Measurements from ENCODE around the gene DNAJC4. TPM values are rescaled to one million over a fixed set of nuclear protein-coding genes. Genes with fewer than 3 reads are reported as not detected.

Gene DNAJC4
- total RNA-seq, 1 donor from 2014 or later, result 3.9 TPM

- TF ChIP-seq EZH2 (IDR thresholded peaks at IDR 0.05) (no peak), EZH2phosphoT487 (IDR thresholded peaks at IDR 0.05) (no peak)
- Mint-ChIP-seq H3K36me3 (peaks cover 12% of the 10 kb centered on the region), H3K27ac (peak overlapping the region; percentile 90), H3K4me1 (peaks cover 34% of the 10 kb centered on the region), H3K4me3 (no peak overlapping the region), H3K27me3 (ENCODE audit: insufficient read depth, low read depth) (peaks cover 11% of the 10 kb centered on the region), H3K9me3 (peaks cover 3% of the 10 kb centered on the region)
- H3K27me3 ChIP-seq, result no peaks in the 10 kb centered on the region
- peaks cover 5% of the 10 kb centered on the region for H3K4me1 ChIP-seq
- H3K36me3 ChIP-seq, result no peaks in the 10 kb centered on the region
- peak overlapping the region; percentile 64 for H3K27ac ChIP-seq
- peaks cover 13% of the 10 kb centered on the region for H4K20me1 ChIP-seq (ENCODE audit: low read depth)
- no peaks in the 10 kb centered on the region for H3K9me3 ChIP-seq (ENCODE audit: low read depth)
- peaks cover 32% of the 10 kb centered on the region for H3F3A ChIP-seq (ENCODE audit: low read depth)
- DNase-seq (ENCODE audit: low spot score), result peak; percentile 32
- H3K4me3 ChIP-seq, result no peak overlapping the region
- H3K79me2 ChIP-seq (ENCODE audit: low read depth), result peaks cover 29% of the 10 kb centered on the region
- H3K9ac ChIP-seq, result no peak overlapping the region
- no peak overlapping the region for H2AFZ ChIP-seq (replicated peaks)
- H3K4me2 ChIP-seq, result no peak overlapping the region
Measured at GRCh38 chr11:64186492-64187165, 43.7 kb upstream of the DNAJC4 start.

- Histone ChIP-seq H3K4me3 (no peak overlapping the region), H3K36me3 (peaks cover 12% of the 10 kb centered on the region), H4K20me1 (ENCODE audit: low read depth) (peaks cover 7% of the 10 kb centered on the region), H2AFZ (replicated peaks) (no peak overlapping the region), H3K4me2 (no peak overlapping the region), H3K9me3 (ENCODE audit: low read depth) (no peaks in the 10 kb centered on the region), H3K4me1 (no peaks in the 10 kb centered on the region), H3K79me2 (ENCODE audit: low read depth) (peaks cover 11% of the 10 kb centered on the region), H3K9ac (no peak overlapping the region), H3K27me3 (no peaks in the 10 kb centered on the region), H3F3A (ENCODE audit: low read depth) (peaks cover 5% of the 10 kb centered on the region), H3K27ac (no peak overlapping the region)
- no peak overlapping the region for H3K4me3 Mint-ChIP-seq
- H3K27ac Mint-ChIP-seq, result no peak overlapping the region
- no peak for TF ChIP-seq EZH2 (IDR thresholded peaks at IDR 0.05)
- TF ChIP-seq CTCF (IDR thresholded peaks at IDR 0.05), result no peak
- TF ChIP-seq EZH2phosphoT487 (IDR thresholded peaks at IDR 0.05), result no peak
- H3K9me3 Mint-ChIP-seq, result no peaks in the 10 kb centered on the region
- peaks cover 9% of the 10 kb centered on the region for H3K4me1 Mint-ChIP-seq
- peaks cover 2% of the 10 kb centered on the region for H3K27me3 Mint-ChIP-seq (ENCODE audit: insufficient read depth, low read depth)
- DNase-seq (ENCODE audit: low spot score), result no peak
- H3K36me3 Mint-ChIP-seq, result peaks cover 38% of the 10 kb centered on the region
Measured at GRCh38 chr11:64192434-64192833, 37.9 kb upstream of the DNAJC4 start.

GRCh38 chr11:64196626-64197025, 33.7 kb upstream of the DNAJC4 start:
- no peak overlapping the region for H3K9ac ChIP-seq
- Mint-ChIP-seq H3K9me3 (no peaks in the 10 kb centered on the region), H3K36me3 (peaks cover 47% of the 10 kb centered on the region), H3K27me3 (ENCODE audit: insufficient read depth, low read depth) (peaks cover 2% of the 10 kb centered on the region), H3K4me3 (no peak overlapping the region), H3K4me1 (no peaks in the 10 kb centered on the region), H3K27ac (no peak overlapping the region)
- H3K4me3 ChIP-seq, result no peak overlapping the region
- no peak overlapping the region for H3K27ac ChIP-seq
- H3K9me3 ChIP-seq (ENCODE audit: low read depth), result no peaks in the 10 kb centered on the region
- H3K79me2 ChIP-seq (ENCODE audit: low read depth), result peaks cover 11% of the 10 kb centered on the region
- H3K36me3 ChIP-seq, result peaks cover 17% of the 10 kb centered on the region
- no peak overlapping the region for H2AFZ ChIP-seq (replicated peaks)
- H4K20me1 ChIP-seq (ENCODE audit: low read depth), result peaks cover 20% of the 10 kb centered on the region
- no peaks in the 10 kb centered on the region for H3K27me3 ChIP-seq
- no peak overlapping the region for H3K4me2 ChIP-seq
- H3F3A ChIP-seq (ENCODE audit: low read depth), result peaks cover 12% of the 10 kb centered on the region
- no peak for DNase-seq (ENCODE audit: low spot score)
- no peak for TF ChIP-seq EZH2 (IDR thresholded peaks at IDR 0.05)
- no peak for TF ChIP-seq EZH2phosphoT487 (IDR thresholded peaks at IDR 0.05)
- TF ChIP-seq CTCF (IDR thresholded peaks at IDR 0.05), result no peak
- no peaks in the 10 kb centered on the region for H3K4me1 ChIP-seq

GRCh38 chr11:64198511-64198910, 31.8 kb upstream of the DNAJC4 start:
- TF ChIP-seq EZH2phosphoT487 (IDR thresholded peaks at IDR 0.05), result no peak
- TF ChIP-seq CTCF (IDR thresholded peaks at IDR 0.05), result no peak
- no peak for TF ChIP-seq EZH2 (IDR thresholded peaks at IDR 0.05)
- no peak for DNase-seq (ENCODE audit: low spot score)
- H3K36me3 ChIP-seq, result peaks cover 17% of the 10 kb centered on the region
- H2AFZ ChIP-seq (replicated peaks), result no peak overlapping the region
- no peak overlapping the region for H3K9ac ChIP-seq
- H4K20me1 ChIP-seq (ENCODE audit: low read depth), result peaks cover 38% of the 10 kb centered on the region
- H3K27me3 ChIP-seq, result no peaks in the 10 kb centered on the region
- Mint-ChIP-seq H3K4me1 (peaks cover 4% of the 10 kb centered on the region), H3K4me3 (no peak overlapping the region), H3K27me3 (ENCODE audit: insufficient read depth, low read depth) (peaks cover 2% of the 10 kb centered on the region), H3K9me3 (no peaks in the 10 kb centered on the region), H3K36me3 (peaks cover 50% of the 10 kb centered on the region), H3K27ac (no peak overlapping the region)
- H3K27ac ChIP-seq, result no peak overlapping the region
- no peaks in the 10 kb centered on the region for H3K9me3 ChIP-seq (ENCODE audit: low read depth)
- H3K4me1 ChIP-seq, result peaks cover 8% of the 10 kb centered on the region
- H3K4me2 ChIP-seq, result no peak overlapping the region
- H3K79me2 ChIP-seq (ENCODE audit: low read depth), result peaks cover 11% of the 10 kb centered on the region
- H3K4me3 ChIP-seq, result no peak overlapping the region
- peaks cover 28% of the 10 kb centered on the region for H3F3A ChIP-seq (ENCODE audit: low read depth)
